ENCODE results near the gene ANGPTL2.

ANGPTL2 gene

GRCh38 chr9:127088724-127089615 lies 33.5 kb downstream of the ANGPTL2 start:
- Histone ChIP-seq H3K9me2 (replicated peaks; ENCODE audit: insufficient read depth, low read length) (no peaks in the 10 kb centered on the region), H3K79me2 (ENCODE audit: low read length) (no peaks in the 10 kb centered on the region), H3K9me3 (replicated peaks; ENCODE audit: insufficient read depth, low read length) (no peaks in the 10 kb centered on the region), H3K27ac (ENCODE audit: low read length) (no peak overlapping the region), H3K36me3 (replicated peaks; ENCODE audit: insufficient read depth, low read length) (no peaks in the 10 kb centered on the region), H3K27me3 (replicated peaks; ENCODE audit: insufficient read depth, low read length) (no peaks in the 10 kb centered on the region), H3K4me1 (ENCODE audit: low read length) (no peaks in the 10 kb centered on the region), H2AFZ (ENCODE audit: low read length) (no peak overlapping the region), H3K4me3 (ENCODE audit: low read length) (no peak overlapping the region), H3K4me2 (ENCODE audit: low read depth, low read length) (no peak overlapping the region), H4K20me1 (ENCODE audit: insufficient read depth, low read length) (no peaks in the 10 kb centered on the region), H3K9ac (ENCODE audit: low read length) (no peak overlapping the region), H3F3A (ENCODE audit: insufficient read depth, low read length) (no peaks in the 10 kb centered on the region)
- TF ChIP-seq EZH2 (optimal IDR thresholded peaks at IDR 0.05; ENCODE audit: low read depth, low read length), result no peak
- no peak for TF ChIP-seq EZH2phosphoT487 (IDR thresholded peaks at IDR 0.05; ENCODE audit: low read length)
- no peak for TF ChIP-seq CTCF (IDR thresholded peaks at IDR 0.05; ENCODE audit: low read length)
- no peak for DNase-seq

DNA sequence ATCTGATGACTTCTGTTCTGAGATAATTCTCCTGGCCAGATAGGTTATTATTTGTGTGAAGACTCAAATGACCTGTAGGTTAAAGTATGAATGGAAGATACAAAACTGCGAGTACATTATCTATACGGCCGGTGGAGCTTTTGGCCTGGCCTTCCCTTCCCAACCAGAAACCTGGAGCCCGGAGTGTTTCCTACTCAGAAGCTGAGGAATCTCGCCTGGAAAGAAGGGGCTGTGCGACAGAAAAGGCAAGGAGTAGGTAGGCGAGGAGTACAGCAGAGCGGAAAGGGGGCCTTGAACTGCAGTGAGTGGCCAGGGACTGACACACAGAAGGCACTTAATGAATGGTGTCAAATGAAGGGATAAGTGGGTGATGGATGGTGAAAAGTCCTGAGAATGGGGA lies 34.6 kb downstream of the ANGPTL2 start:
- no peaks in the 10 kb centered on the region for H3F3A ChIP-seq (ENCODE audit: insufficient read depth, low read length)
- TF ChIP-seq CTCF (IDR thresholded peaks at IDR 0.05; ENCODE audit: low read length) (no peak), EZH2phosphoT487 (IDR thresholded peaks at IDR 0.05; ENCODE audit: low read length) (no peak), EZH2 (optimal IDR thresholded peaks at IDR 0.05; ENCODE audit: low read depth, low read length) (no peak)

GRCh38 chr9:127087411-127087810 lies 35.0 kb downstream of the ANGPTL2 start:
- Histone ChIP-seq H3K9me2 (replicated peaks; ENCODE audit: insufficient read depth, low read length) (no peaks in the 10 kb centered on the region), H3K27me3 (replicated peaks; ENCODE audit: insufficient read depth, low read length) (no peaks in the 10 kb centered on the region), H3K79me2 (ENCODE audit: low read length) (no peaks in the 10 kb centered on the region), H2AFZ (ENCODE audit: low read length) (no peak overlapping the region), H3K9me3 (replicated peaks; ENCODE audit: insufficient read depth, low read length) (no peaks in the 10 kb centered on the region), H3K9ac (ENCODE audit: low read length) (no peak overlapping the region), H3K36me3 (replicated peaks; ENCODE audit: insufficient read depth, low read length) (no peaks in the 10 kb centered on the region), H3K4me2 (ENCODE audit: low read depth, low read length) (no peak overlapping the region), H4K20me1 (ENCODE audit: insufficient read depth, low read length) (no peaks in the 10 kb centered on the region), H3F3A (ENCODE audit: insufficient read depth, low read length) (no peaks in the 10 kb centered on the region), H3K4me1 (ENCODE audit: low read length) (no peaks in the 10 kb centered on the region), H3K27ac (ENCODE audit: low read length) (no peak overlapping the region), H3K4me3 (ENCODE audit: low read length) (no peak overlapping the region)
- DNase-seq, result no peak
- TF ChIP-seq EZH2phosphoT487 (IDR thresholded peaks at IDR 0.05; ENCODE audit: low read length), result no peak
- no peak for TF ChIP-seq CTCF (IDR thresholded peaks at IDR 0.05; ENCODE audit: low read length)
- TF ChIP-seq EZH2 (optimal IDR thresholded peaks at IDR 0.05; ENCODE audit: low read depth, low read length), result no peak

More for the DNA sequence above, 34.6 kb downstream of the ANGPTL2 start:
- Histone ChIP-seq H3K27ac (ENCODE audit: low read length) (no peak overlapping the region), H3K9me2 (replicated peaks; ENCODE audit: insufficient read depth, low read length) (no peaks in the 10 kb centered on the region), H3K79me2 (ENCODE audit: low read length) (no peaks in the 10 kb centered on the region), H3K9ac (ENCODE audit: low read length) (no peak overlapping the region), H3K4me2 (ENCODE audit: low read depth, low read length) (no peak overlapping the region), H3K4me3 (ENCODE audit: low read length) (no peak overlapping the region), H3K4me1 (ENCODE audit: low read length) (no peaks in the 10 kb centered on the region), H2AFZ (ENCODE audit: low read length) (no peak overlapping the region), H3K27me3 (replicated peaks; ENCODE audit: insufficient read depth, low read length) (no peaks in the 10 kb centered on the region), H3K9me3 (replicated peaks; ENCODE audit: insufficient read depth, low read length) (no peaks in the 10 kb centered on the region), H4K20me1 (ENCODE audit: insufficient read depth, low read length) (no peaks in the 10 kb centered on the region), H3K36me3 (replicated peaks; ENCODE audit: insufficient read depth, low read length) (no peaks in the 10 kb centered on the region)
- no peak for DNase-seq
